SK-N-MC (cell line): ENCODE data around the gene COL27A1.

Experiments
- EZH2 ChIP-seq: fragments of 200-600 bp; sonication (generic); IDR thresholded peaks from one replicate; pipeline ENCODE4 v1.6.1; 2017; ENCODE audit warnings: antibody characterized with exemption
- POLR2AphosphoS5 ChIP-seq: IDR thresholded peaks from 2 replicates; pipeline ENCODE4 v1.6.1; 2012; ENCODE audit warnings: mild to moderate bottlenecking, low read depth, low read length, borderline replicate concordance

DNA sequence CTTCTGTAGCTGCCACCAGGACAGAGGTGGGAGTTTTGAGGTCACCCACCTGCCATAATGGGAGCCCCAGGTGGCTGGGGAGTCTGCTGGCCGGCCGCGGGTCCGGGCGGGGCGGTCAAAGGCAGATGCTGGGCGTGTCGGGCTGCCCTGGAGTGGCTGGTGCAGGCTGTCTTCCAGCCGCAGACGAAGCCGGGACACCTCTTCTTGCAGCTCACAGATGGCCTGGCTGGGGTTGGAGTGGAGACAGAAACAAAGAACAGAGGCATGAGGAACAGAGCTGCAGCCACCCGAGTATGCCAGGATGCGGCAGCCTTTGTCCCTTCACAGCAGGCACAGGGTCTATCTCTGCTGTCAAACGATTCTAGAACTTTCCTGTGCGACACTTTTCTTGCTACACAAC lies 192.3 kb downstream of the COL27A1 start:
- TF ChIP-seq POLR2AphosphoS5 (no peak), EZH2 (no peak)
